Measurements from ENCODE around the gene DAB2.
"Not testable (repeated sequence)": the region's sequence is repeated elsewhere in the genome, so short reads cannot be mapped to it uniquely, and the experiment has no call there.

The DAB2 gene

DNA sequence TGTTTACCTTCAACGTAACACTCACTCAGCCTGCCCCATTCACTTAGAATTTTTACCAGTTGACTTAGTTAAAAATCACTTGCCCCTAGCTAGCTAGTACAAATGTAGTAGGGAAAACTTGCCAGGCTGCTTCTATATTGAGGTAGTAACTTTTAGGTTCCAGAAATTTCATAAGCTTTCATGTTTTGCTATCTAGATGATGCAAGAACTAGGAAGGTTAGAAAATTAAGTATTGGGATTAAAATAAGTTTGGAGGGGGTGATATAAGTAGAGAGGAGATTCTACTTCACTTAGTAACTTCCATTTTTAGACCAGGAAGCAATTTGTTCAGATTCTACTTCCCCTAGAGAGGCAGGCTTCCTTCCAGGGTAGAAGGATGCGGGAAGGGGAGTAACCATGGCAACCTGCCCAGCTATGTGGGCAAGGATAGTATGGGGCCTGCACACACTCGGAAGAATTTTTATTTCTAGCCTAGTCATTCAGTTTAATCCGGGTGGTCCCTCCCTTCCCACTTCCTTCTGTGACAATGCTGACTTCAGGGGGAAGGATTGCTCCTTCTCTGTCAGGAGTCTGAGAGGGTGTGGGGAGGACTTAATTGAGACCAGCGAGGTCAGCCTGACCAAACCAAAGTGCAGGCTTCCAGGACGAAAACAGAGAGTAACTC, 4.2 kb downstream of the DAB2 start:
- no peak for DNase-seq (ENCODE audit: low read depth in 2 of 2)

DNA sequence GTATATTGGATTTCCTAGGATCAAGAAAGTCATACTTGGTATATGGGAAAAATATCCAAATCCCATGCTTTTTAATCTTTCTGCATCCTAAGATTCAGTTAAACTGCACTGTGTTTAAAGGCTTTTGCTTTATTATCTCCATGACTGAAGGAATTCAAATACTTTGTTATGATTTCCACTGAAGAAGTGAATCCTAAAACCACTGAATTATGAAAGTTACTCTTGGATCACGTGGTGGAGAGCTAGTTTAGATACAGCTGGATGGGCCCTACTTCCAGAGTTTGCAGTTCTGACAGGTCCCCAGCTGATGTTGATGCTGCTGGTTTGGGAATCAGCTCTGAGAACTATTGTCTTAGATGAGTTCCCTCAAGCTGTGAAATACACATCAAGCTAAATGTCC, 5.0 kb downstream of the DAB2 start:
- no peak for DNase-seq (ENCODE audit: low read depth in 2 of 2)

- no peak for DNase-seq (ENCODE audit: low read depth in 2 of 2)
These were observed 6.8 kb downstream of the DAB2 start for GRCh38 chr5:39417979-39418378.

GRCh38 chr5:39415201-39415600, 9.6 kb downstream of the DAB2 start:
- DNase-seq (ENCODE audit: low read depth in 2 of 2) = no peak

GRCh38 chr5:39414426-39414825, 10.4 kb downstream of the DAB2 start:
- DNase-seq (ENCODE audit: low read depth in 2 of 2) = no peak

- no peak for DNase-seq (ENCODE audit: low read depth in 2 of 2)
These were observed 11.0 kb downstream of the DAB2 start for GRCh38 chr5:39413771-39414170.

GRCh38 chr5:39412721-39413394, 11.9 kb downstream of the DAB2 start:
- no peak for DNase-seq (ENCODE audit: low read depth in 2 of 2)

DNA sequence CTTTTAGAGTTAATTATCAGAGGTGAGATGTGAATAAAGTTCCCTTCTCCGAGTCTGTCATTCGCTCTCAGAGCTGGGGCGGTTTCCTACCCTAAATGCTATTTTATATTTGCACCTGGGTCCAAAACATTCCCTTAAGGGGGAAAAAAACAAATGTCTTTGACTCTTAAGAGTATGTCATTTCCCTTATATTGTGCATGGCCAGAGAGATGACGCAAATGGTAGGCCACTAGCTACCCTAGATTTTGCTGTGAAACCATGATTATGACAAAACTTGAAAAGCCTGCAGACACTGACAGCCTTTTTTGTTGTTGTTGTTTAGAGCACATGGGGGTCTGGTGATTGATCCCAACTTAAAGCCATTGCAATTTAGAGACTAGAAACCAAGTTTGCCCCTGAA, 12.8 kb downstream of the DAB2 start:
- DNase-seq (ENCODE audit: low read depth in 2 of 2) = no peak

GRCh38 chr5:39411061-39411460, 13.7 kb downstream of the DAB2 start:
- no peak for DNase-seq (ENCODE audit: low read depth in 2 of 2)

DNA sequence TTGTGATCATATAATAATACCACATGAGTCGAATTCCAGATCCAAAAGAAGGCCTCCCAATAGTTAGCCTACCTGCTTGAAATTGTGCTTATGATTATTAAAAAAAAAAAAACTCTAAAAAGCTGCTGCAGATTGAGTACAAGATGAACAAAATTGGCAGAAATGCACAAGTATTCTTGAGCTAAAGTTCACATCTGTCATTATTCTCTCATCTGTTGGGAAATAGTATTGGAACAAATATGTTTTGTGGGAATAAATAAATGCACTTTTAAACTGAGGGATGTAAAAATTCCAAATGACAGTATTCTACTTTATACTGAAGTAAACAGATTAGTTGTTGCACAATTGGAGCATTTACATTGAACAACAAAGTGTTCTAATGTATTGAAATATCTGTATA, 15.7 kb downstream of the DAB2 start:
- no peak for DNase-seq (ENCODE audit: low read depth in 2 of 2)

DNA sequence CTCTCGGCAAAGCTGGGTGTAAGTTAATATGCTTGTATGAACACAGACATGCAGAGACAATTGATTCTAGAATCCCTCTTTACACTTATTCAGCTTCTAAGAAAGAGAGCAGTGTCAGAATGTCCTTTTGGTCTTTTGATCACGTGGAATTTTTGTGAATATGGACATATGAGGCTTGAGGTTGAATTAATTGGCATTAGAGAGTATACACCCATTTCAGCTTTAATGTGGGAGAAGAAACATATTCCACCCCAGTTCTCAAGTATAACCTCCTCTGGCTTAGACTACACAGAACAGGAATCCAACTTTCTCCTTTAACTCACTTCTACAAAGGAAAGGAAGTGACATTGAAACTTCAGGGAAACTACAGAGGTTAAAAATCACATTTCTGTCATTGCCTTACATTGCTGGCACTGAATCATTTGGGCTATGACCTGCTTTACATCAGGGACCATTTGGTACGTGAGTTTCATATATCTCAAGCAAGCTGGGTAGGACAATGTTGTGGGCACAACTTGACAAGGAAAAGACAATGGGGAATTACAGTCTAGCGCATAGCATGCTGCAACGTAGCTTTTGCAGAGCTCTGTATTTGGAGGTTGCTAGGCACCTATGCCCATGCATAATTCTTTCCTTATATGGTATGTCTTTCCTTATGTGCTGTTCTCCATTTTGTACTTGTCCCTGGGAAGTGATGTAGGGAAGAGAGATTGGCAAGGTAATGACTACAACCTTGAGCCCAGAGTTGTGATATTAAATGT, 19.5 kb downstream of the DAB2 start:
- no peak for DNase-seq (ENCODE audit: low read depth in 2 of 2)

DNA sequence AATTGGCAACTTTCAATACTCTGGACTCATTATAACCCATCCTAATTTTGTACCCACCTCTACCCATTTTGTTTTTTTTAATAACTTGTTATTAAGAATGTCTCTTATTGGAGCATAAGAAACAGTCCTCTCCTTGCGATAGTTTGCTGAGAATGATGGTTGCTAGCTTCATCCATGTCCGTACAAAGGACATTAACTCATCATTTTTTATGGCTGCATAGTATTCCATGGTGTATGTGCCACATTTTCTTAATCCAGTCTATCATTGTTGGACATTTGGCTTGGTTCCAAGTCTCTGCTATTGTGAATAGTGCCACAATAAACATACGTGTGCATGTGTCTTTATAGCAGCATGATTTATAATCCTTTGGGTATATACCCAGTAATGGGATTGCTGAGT, 21.0 kb downstream of the DAB2 start:
- not testable (repeated sequence) for DNase-seq (ENCODE audit: low read depth in 2 of 2)

- DNase-seq (ENCODE audit: low read depth in 2 of 2) = not testable (repeated sequence)
These were observed 22.6 kb downstream of the DAB2 start for GRCh38 chr5:39402140-39402539.

DNA sequence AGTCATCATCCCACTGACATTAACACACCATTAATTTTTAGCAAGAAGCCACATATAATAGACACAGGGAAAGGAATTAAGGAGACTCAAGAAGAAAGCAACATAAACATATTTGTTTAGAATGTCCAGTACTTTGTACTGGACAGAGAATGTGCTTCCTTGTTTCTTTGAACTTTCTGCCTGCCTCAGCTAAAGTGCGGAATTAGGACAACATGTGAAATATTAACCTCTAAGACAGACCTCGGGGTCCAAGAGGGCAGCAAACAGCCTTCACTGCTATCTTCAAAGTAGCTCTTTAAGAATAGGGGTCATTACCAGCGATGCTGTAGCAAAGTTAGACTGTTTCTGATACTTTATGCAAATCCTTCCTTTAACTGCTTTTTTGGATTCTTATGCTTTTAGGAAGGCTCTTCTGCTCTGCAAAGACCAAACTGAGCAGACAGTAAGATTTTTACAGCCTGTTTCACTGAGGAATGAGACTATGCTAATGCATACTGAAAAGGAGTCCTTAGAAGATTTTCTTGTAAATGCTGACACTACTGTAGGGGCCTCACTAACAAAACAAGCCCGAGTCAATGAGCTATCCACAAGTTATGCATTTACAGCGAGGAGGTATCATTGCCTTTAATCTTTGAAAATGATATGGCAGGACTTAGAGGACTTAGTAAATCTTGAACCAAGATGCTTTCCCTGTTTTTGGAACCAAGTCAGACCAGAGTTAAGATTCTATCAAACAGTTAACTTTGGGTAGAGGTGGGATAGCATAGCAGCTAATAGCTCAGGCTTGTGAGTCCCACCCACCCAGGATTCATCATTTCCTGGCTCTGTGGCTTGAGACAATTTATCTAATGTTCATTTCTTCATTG, 23.8 kb downstream of the DAB2 start:
- DNase-seq (ENCODE audit: low read depth in 2 of 2) = no peak

GRCh38 chr5:39399135-39400036, 25.4 kb downstream of the DAB2 start:
- DNase-seq (ENCODE audit: low read depth in 2 of 2) = no peak

- DNase-seq (ENCODE audit: low read depth in 2 of 2) = no peak
These were observed 27.9 kb downstream of the DAB2 start for GRCh38 chr5:39396843-39397242.

- no peak for DNase-seq (ENCODE audit: low read depth in 2 of 2)
These were observed 29.3 kb downstream of the DAB2 start for GRCh38 chr5:39395521-39395920.

GRCh38 chr5:39394946-39395345, 29.8 kb downstream of the DAB2 start:
- no peak for DNase-seq (ENCODE audit: low read depth in 2 of 2)

- no peak for DNase-seq (ENCODE audit: low read depth in 2 of 2)
These were observed 33.8 kb downstream of the DAB2 start for GRCh38 chr5:39390945-39391344.

DNA sequence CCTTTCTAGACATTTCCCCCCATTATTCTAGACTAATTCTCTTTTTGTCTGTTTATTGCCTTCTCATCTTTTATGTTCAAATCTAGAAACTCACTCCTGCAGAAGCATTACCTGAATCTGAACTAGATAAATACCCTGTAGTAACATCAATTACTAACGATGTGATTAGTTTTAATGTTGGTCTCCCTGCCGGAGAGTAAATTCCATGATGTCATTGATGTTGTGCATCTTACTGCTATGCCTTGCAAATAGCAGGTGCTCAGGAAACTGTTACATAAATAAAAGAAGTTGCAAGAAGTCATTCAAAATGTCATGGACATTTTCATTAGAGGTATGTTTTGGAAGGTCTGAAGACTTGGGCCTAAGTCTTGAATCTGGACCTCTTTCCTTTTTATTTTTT, 37.5 kb downstream of the DAB2 start:
- no peak for DNase-seq (ENCODE audit: low read depth in 2 of 2)

DNA sequence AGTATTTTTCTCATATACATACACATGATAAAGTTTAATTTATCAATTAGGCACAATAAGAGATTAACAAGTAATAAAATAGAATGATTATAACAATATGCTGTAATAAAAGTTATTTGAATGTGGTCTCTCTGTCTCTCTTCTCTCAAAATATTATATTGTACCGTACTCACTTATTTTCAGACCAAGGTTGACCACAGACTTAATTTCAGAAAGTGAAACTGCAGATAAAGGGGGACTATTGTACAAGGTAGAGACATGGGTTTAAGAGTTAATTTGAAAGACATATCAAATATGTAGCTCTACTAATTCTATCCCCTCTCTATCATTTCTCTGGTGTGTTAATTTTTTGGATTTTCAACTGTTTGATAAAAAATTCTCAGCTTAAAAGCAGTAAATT, 40.5 kb downstream of the DAB2 start:
- no peak for DNase-seq (ENCODE audit: low read depth in 2 of 2)
